ENCODE results near the gene OR6Q1.

The OR6Q1 gene

GRCh38 chr11:58058276-58059006 lies 27.7 kb downstream of the OR6Q1 start:
- DNase-seq: no peak

GRCh38 chr11:58059007-58059350 lies 28.2 kb downstream of the OR6Q1 start:
- DNase-seq: no peak

- DNase-seq: no peak
These were observed 29.8 kb downstream of the OR6Q1 start for GRCh38 chr11:58060535-58060934.

GRCh38 chr11:58060939-58061672 lies 30.4 kb downstream of the OR6Q1 start:
- DNase-seq: no peak

- no peak for DNase-seq
These were observed 31.1 kb downstream of the OR6Q1 start for GRCh38 chr11:58061813-58062212.

- no peak for DNase-seq
These were observed 36.9 kb downstream of the OR6Q1 start for GRCh38 chr11:58067685-58068084.

- DNase-seq: no peak
These were observed 37.9 kb downstream of the OR6Q1 start for GRCh38 chr11:58068655-58069054.

GRCh38 chr11:58070585-58070984 lies 39.8 kb downstream of the OR6Q1 start:
- DNase-seq: no peak

GRCh38 chr11:58075781-58076180 lies 45.0 kb downstream of the OR6Q1 start:
- DNase-seq: no peak

Data from CD4-positive, alpha-beta T cell treated with Interleukin-1 beta for 1 hour (primary cell).